Measurements from ENCODE around the gene CFAP46.
A peak's percentile ranks its signal among the peaks of the same experiment; 100 is the strongest.
"Not testable (repeated sequence)": the region's sequence is repeated elsewhere in the genome, so short reads cannot be mapped to it uniquely, and the experiment has no call there.

Gene CFAP46

DNA sequence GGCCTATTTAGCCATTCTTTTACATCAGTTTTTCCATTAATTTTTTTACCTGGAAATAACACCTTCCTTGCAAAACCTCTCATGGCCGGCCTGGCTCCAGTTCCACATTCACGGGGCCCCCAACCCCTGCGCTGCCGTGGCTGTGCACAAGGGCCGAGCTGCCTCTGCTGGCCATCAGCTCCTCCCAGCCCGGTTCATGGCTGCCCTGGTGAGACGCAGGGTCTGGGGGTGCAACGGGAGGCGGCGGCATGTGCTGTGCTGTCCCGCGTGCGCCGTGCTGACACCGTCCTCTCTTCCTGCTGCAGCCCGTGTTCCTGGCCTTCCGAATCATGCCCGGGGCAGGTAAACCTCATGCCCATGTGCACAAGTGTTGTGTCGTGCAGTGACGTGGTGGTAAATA, 160.8 kb downstream of the CFAP46 start:
- no peak for DNase-seq

DNA sequence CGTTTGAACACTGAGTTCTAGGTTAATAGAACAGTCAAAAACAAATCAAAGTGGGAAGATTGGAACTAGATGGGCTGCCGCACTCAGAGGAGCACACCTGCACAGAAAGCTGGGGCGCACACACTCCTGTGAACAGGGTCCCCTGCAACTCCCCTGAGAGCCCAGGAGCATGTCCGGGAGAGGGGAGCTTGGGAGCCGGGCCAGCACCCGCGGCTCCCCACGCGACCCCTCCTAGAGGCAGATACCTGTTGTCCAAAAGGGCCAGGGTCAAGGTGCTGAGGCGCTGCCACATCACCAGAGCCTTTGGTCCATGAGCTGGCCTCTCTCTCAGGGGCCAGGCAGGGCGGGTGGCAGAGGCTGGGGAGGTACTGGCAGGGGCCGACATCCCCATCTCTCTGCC, 162.0 kb downstream of the CFAP46 start:
- DNase-seq, result no peak

DNA sequence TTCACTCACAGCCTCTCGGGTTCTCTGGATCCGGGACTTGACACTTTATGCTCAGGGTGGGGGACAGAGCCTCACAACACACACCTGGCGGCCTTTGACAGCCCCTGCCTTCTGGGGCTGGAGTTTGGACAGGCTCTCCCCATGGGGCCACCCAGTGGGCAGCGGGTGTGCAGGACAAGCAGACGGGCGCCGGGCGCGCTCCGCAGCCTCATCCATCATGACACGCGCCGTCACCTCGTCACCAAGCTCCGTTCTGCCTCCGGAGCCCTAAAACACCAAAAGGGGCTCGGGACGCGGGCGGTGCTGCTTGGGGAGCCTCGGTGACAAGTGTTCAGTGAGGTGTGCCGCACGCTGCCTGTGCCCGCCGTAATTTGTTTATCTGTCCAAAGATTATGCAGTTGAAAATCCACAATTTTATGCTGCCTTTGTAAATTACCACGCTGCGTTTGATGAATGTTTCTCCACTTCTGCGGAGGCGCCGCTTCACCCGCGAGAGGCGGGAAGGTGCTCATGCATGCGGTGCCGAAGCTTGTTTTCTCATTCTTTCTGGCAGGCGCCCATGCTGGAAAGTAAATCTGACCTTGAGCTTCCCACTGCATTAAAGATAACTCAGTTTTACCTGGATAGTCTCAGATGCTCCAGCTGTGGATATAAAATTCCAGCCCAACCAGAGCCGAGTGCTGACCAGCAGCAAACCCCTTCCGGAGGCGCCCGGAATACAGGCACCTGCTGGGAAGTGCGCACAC, 162.6 kb downstream of the CFAP46 start:
- DNase-seq, result no peak

DNA sequence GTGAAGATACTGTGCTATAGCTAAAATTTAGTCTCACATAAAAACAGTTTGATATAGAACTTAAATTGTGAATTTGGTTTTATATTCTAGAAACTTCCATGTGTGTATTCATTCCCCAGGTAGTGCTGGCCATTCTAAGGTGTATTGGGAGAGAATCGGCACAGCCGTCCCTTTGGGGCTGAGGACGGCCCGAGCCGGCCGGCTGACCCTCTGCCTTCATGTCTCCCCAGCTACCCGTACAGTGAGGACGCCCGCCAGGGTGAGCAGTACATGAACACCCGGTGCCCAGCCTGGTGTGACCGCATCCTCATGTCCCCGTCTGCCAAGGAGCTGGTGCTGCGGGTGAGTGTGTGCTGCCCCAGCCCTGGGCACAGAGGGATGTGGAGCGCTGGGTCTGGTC, 164.9 kb downstream of the CFAP46 start:
- DNase-seq, result no peak

DNA sequence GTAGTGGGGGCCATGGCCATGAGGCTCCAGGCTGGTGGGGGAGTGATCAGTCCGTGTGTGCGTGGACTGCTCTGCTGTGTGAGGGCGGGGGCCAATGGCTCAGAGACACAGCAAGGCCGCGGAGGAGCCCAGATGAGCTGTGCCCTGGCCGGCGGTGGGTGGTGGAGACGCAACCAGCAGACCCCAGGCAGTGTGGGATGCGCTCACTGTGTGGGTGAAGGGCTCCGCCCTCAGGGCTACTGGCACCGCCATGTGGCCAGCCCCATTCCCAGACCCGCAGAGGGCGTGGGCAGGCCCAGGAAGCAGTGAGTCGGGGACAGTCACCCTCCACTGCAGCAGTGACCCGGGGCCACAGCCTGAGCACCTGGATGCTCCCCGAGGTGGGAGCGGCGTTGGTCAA, 165.5 kb downstream of the CFAP46 start:
- DNase-seq, result no peak

DNA sequence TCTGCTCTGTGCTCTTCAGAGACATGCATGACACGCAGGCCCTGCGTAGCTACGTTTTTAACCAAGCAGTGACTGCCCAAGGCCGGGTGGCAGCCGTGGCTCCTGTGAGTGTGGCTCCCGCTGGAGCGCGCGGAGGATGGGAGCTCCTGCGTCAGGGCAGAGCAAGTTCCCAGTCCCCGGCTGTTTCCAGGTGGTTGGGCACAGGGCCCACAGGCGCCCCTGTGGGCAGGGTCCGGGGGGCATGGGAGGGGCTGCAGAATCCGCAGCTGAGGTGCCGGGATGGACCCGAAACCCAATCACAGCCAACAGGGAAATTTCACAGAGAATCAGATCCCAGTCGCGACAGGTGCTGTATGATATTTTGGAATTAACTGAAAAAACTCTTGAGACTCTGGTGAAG, 166.2 kb downstream of the CFAP46 start:
- no peak for DNase-seq

DNA sequence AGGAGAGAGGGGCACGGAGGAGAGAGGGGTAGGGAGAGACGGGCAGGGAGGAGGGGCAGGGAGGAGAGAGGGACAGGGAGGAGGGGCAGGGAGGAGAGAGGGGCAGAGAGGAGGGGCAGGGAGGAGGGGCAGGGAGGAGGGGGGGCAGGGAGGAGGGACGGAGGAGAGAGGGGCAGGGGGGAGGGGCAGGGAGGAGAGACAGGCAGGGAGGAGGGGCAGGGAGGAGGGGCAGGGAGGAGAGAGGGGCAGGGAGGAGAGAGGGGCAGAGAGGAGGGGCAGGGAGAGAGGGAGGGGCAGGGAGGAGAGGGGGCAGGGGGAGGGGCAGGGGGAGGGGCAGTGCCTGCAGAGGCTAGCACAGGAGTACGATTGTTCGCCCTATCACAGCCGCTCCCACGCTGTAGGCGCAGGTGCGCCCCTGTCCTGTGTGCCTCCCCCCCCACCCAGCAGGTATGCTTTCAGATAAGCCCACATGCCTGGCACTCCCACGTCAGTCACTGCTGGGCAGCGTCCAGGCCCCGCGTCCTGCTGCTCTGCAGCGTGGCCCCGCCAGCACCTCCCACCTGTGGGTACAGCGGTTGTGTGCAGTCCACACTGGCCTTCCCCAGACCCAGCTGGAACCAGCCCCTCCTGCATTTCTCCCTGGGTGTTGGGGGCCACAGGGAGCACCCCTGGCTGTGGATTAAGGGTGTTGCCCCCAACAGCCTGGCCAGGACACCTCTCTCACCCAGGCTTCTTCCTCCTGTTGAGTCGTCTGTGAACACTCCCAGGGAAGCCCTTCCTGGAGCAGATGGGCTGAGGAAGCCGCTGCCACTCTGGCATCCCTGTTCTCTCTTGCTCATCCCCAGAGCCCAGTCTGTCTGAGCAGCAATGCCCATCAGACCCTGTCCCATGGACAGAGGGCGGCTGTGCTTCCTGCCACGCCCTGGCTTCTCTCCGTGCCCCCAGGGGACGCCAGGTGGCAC, 167.2 kb downstream of the CFAP46 start:
- DNase-seq, result peak in 52 of 56 donors; percentile 16 to 99 (median 86)

DNA sequence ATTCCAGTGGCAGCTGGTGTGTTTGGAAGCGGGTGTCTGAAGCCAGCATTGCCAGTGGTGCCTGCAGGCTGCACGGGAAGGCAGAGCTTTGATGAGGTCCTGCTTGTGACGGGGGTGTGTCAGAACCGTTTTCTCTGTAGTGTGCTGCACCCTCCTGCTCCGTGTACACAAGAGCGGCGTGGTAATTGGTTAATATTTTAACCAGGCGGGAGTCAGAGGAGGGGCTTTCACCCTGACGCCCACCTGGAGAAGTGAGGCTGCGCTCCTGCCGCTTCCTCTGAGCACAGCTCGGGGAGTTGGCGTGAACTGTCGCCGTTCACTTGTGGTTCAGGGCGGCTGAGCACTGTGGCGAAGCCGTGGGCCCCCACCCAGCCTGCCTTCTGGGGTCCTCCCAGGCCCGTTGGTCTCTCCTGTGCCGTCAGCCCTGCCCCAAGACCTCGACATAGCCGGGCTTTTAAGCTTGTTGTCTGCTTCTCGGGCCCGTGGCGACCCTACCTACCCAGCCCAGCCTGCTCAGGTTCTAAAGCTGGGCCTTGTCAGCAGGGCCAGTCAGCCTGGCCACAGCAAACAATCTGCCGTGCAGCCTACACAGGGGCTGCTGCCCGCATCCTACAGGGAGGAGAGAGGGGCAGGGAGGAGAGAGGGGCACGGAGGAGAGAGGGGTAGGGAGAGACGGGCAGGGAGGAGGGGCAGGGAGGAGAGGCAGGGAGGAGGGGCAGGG, 168.0 kb downstream of the CFAP46 start:
- no peak for DNase-seq

DNA sequence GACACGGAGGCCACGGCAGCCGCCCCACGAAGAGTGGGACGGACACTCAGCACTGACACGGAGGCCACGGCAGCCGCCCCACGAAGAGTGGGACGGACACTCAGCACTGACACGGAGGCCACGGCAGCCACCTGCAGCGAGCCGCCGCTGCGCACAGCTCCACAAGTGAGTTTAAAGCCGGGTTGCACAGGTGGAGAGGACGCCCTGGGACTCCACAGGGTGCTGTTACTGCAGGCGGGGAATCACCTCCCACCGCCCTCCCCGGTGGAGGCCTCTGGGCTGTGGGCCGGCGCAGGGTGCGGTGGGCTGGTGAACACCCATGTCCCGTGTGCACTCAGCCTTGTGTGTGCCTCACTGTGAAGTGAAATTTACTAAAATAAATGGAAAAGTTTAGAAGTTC, 169.6 kb downstream of the CFAP46 start:
- not testable (repeated sequence) for DNase-seq

DNA sequence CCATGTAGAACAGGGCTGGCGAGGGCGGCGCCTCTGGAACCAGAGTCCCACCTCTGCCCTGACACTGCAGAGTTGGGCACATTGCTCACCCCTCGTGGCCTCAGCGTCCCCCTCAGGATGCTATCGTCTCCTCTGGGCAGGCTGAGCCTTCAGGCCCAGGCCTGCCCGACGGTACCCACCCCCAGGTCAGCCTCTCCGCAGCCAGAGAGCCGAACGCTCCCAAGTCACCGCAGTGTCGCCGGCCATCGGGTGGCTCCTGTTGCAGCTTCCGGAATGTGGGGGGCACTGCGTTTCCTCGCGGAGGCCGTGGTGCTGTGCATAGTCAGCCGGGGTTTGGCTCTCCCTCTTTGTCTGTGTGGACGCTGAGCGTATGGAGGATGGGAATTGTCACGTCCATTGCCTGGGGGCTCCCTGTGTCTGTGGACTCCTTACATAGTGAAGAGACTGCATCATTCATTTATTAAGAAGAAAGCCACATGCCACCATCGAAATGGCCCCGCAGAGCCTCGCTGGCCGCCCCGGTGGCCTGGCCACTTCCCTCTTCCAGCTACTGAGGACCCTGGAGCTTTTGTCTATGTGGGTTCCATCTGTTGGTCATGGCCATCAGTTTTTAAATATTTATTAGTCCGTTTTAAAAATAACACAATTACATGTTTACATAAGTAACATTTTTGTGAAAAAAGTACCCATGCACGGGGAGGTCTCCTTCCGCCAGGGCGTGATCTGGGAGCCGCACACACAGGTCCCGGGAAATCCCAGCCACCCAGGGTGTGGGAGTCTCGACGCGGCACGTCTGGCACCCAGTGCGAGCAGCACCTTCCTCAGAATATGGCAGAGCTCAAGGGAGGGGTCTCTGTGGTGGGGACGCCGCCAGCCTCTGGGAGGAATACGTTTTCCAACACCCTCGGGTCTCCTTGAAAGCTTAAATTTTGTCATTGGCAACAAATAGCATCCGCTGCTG, 172.0 kb downstream of the CFAP46 start:
- no peak for DNase-seq

DNA sequence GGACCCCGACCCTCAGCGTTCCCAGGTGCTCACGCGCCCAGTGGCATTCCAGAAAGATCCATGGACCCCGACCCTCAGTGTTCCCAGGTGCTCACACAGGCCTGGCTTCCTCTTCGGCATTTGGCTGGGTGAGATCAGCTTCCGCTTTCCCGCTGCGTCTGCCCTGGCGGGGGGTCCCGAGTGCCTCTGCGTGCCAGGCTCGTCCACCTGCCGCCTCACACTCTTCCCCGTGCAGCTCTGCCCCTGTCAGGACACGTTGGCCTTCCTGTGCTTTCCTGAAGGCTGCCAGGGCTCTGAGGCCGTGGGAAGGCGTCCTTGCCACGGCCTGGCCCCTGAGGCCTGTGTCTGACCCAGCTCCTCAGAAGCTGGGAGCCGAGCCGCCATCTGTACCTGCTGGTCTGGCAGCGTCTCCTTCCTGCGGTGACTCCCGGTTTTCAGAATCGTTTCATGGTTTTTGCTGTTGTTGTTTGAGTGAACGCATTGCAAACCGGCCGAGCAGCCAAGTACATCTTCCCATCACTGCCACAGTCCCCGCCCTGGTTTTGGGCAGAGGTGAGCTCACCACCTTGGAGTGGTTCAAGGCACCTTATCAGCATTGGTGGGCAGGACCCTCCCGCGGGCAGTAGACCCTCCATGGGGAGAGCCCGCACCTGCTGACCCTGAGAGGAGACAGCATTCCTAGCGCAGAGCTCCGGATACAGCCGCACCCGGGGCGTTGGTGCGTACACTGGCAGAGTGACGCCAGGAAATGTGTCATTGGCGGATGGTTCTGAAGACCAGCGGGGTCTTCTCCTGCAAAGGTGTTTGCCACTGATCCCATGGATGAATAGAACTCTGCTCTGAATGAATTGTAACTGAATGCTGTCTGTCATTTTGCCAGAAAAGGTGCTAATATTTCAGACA, 173.8 kb downstream of the CFAP46 start:
- DNase-seq, result no peak

DNA sequence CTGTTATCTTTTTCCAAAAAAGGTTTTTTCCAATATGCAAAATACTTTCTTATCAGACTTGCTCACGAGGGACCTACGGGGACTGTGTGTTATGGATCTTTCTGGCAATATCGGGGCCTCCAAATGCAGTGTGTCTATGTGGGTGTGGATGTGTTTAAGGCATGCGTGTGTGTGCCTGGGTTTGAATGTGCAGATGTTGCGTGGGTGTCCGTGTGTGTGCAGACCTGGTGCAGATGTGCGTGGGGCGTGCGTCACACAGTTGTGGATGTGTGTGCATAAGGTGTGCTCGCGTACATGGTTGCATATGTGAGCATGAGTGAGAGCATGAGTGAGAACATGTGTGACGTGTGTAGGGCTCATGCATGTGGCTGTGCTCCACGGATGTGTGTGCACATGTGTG, 176.1 kb downstream of the CFAP46 start:
- no peak for DNase-seq

DNA sequence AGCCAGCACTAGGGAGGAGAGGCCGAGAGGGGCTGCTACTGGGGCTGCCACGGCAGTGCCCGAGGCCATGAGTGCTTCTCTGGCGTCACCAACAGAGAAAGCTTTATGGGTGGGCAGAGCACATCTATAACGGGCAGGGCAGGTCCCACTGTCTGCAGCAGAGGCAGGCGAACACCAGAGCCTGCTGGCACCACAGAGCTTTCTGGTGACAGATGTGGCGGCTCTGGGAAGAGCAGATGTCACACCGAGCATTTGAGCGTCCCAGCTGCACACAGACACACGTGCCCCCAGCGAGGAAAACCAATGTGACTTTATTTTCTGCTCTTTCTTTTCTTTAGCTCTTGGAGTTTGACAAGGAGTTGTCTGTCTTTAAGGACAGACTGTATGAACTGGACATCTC, 176.9 kb downstream of the CFAP46 start:
- DNase-seq, result peak in 24 of 56 donors; percentile 15 to 79 (median 46)

DNA sequence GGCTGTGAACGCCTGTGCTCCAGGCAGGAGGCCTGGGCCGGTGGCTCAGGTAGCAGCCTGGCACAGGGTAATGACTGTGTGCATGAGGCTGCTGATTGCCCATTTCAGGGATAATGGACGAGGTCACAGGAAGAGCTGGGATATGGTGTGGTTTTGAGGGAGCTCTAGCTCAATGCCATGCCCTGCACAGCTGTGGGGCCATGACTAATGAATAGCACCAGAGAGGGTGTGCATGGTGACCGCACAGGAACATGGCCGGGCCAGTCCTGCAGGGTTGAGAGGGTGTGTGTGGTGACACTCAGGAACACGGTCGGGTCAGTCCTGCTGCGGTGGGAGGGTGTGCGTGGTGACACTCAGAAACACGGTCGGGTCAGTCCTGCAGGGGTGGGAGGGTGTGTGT, 178.3 kb downstream of the CFAP46 start:
- no peak for DNase-seq

DNA sequence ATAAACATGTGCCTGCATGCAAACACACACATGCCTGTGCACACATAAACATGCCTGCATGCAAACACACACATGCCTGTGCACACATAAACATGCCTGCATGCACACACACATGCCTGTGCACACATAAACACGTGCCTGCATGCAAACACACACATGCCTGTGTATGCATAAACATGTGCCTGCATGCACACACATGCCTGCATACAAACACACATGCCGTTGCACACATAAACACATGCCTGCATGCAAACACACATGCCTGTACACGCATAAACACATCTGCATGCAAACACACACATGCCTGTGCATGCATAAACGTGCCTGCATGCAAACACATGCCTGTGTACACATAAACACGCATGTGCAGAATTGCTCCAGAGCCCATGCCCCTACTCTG, 178.8 kb downstream of the CFAP46 start:
- no peak for DNase-seq

DNA sequence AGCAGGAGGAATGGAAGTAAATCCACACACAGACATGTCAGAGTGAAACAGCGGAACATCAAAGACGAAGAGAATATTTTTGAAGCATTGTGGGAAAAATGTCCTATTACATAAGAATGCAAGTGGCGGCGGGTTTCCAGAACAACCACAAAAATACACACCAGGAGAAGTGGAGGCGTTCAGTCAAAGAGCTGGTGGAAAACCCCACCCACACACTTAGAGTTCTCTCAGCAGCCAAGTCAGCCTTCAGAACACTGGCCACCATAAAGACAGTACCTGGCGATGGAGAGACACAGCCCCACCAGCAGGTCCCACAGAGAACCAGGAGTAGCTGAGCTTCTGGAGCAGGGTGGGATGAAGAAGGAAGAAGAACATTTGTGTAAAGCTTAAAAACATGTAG, 180.1 kb downstream of the CFAP46 start:
- peak in 10 of 56 donors; percentile 18 to 68 (median 32) for DNase-seq

DNA sequence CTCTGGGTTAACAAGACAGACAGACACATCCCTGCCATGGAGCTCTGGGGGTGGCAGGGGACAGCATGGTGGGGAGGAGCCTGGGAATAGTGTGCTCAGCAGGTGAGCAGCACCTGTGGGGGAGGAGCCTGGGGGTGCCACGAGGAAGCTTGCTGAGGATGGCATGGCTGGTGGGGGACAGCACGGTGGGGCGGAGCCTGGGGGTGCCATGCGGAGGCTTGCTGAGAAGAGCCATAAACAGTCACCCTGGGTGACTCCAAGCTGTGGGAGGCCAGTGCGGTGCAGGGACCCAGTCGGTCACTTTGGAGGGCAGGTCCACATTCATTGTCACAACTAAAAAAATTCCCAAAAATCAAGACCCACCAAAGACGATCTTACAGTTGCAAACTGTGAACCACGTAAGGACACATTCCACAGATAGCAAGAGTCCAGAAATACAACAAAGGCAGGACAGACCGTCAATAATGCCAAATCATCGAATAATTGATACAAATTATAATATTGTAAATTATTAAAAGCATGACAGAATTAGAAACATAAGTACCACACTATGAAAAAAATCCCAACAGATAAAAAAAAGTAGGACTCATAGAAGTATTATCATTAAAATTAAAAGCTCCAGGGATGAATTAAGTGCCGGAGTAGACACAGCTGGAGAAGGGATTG, 180.8 kb downstream of the CFAP46 start:
- no peak for DNase-seq

DNA sequence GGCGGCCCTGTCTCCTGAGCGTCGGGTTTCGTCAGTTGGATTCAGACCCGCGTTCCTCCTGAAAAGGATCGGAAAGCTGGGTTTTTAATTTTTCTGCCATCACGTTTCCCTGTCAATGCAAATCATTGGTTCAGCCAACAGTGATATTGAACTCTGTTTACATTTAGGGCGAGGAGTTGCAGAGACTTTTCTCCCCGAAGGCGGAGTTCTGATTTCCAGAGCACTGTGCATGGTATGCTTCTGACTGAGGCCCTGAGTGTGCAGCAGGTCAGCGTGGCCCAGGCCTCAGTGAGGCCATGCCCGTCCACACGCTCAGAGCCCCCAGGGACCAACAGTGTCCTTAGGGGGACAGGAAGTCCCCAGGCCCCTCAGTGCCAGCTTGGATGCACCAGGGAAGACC, 183.5 kb downstream of the CFAP46 start:
- no peak for DNase-seq

Measured in amygdala (tissue), 56 donors.